GM18511 (cell line): Measurements from ENCODE around the gene SYNPO2.
"Not testable (repeated sequence)": the region's sequence is repeated elsewhere in the genome, so short reads cannot be mapped to it uniquely, and the experiment has no call there.

ENCODE experiments used
- ATAC-seq: cut with Tn5 transposase; IDR thresholded peaks from one replicate; pipeline ENCODE4 v1.9.1; 2021; ENCODE audit warnings: mild to moderate bottlenecking, moderate library complexity; ENCODE audit not compliant: unreplicated experiment

SYNPO2 gene

GRCh38 chr4:119053997-119054396, 165.3 kb downstream of the SYNPO2 start:
- no peak for ATAC-seq

- no peak for ATAC-seq
Observed at GRCh38 chr4:119057417-119057816, 168.8 kb downstream of the SYNPO2 start.

GRCh38 chr4:119059221-119059620, 170.6 kb downstream of the SYNPO2 start:
- no peak for ATAC-seq

- not testable (repeated sequence) for ATAC-seq
Observed at GRCh38 chr4:119067125-119067524, 178.5 kb downstream of the SYNPO2 start.

GRCh38 chr4:119067670-119068360, 179.2 kb downstream of the SYNPO2 start:
- ATAC-seq = not testable (repeated sequence)

- ATAC-seq = no peak
Observed at GRCh38 chr4:119068529-119068962, 179.9 kb downstream of the SYNPO2 start.

- ATAC-seq = no peak
Observed at GRCh38 chr4:119070301-119070700, 181.6 kb downstream of the SYNPO2 start.

GRCh38 chr4:119080721-119081541, 192.3 kb downstream of the SYNPO2 start:
- no peak for ATAC-seq

GRCh38 chr4:119081542-119081859, 192.8 kb downstream of the SYNPO2 start:
- no peak for ATAC-seq

- no peak for ATAC-seq
Observed at GRCh38 chr4:119081943-119082342, 193.3 kb downstream of the SYNPO2 start.

GRCh38 chr4:119082661-119083060, 194.0 kb downstream of the SYNPO2 start:
- no peak for ATAC-seq

- no peak for ATAC-seq
Observed at GRCh38 chr4:119084513-119084912, 195.9 kb downstream of the SYNPO2 start.

- no peak for ATAC-seq
Observed at GRCh38 chr4:119087121-119087520, 198.5 kb downstream of the SYNPO2 start.

- ATAC-seq = no peak
Observed at GRCh38 chr4:119087656-119088055, 199.0 kb downstream of the SYNPO2 start.

GRCh38 chr4:119093042-119093827, 204.6 kb downstream of the SYNPO2 start:
- ATAC-seq = no peak

GRCh38 chr4:119097282-119097900, 208.7 kb downstream of the SYNPO2 start:
- ATAC-seq = no peak

GRCh38 chr4:119098306-119098705, 209.7 kb downstream of the SYNPO2 start:
- ATAC-seq = no peak

- ATAC-seq = no peak
Observed at GRCh38 chr4:119099227-119099810, 210.7 kb downstream of the SYNPO2 start.

- ATAC-seq = no peak
Observed at GRCh38 chr4:119100655-119101054, 212.0 kb downstream of the SYNPO2 start.

GRCh38 chr4:119103263-119103662, 214.6 kb downstream of the SYNPO2 start:
- no peak for ATAC-seq
